HG03039 (cell line): ENCODE data around the gene PCDH8.
A peak's percentile ranks its signal among the peaks of the same experiment; 100 is the strongest.

Source experiments
- ATAC-seq: cut with Tn5 transposase; IDR thresholded peaks from one replicate; pipeline ENCODE4 v1.9.1; 2021; ENCODE audit warnings: mild to moderate bottlenecking, moderate library complexity; ENCODE audit not compliant: unreplicated experiment

Gene PCDH8

GRCh38 chr13:52851137-52851962 is 2.9 kb upstream of the PCDH8 start:
- ATAC-seq = peak; percentile 81

GRCh38 chr13:52850396-52851136 is 2.1 kb upstream of the PCDH8 start:
- no peak for ATAC-seq

GRCh38 chr13:52850072-52850395 is 1.6 kb upstream of the PCDH8 start:
- ATAC-seq = no peak

GRCh38 chr13:52849291-52850071 is 1.0 kb upstream of the PCDH8 start:
- no peak for ATAC-seq

- no peak for ATAC-seq
Measured at GRCh38 chr13:52847682-52848432, 583 bp downstream of the PCDH8 start.

GRCh38 chr13:52847322-52847681 is 1.1 kb downstream of the PCDH8 start:
- ATAC-seq = no peak

- no peak for ATAC-seq
Measured at GRCh38 chr13:52846567-52847321, 1.7 kb downstream of the PCDH8 start.

- no peak for ATAC-seq
Measured at GRCh38 chr13:52845766-52846566, 2.5 kb downstream of the PCDH8 start.

GRCh38 chr13:52845334-52845761 is 3.1 kb downstream of the PCDH8 start:
- ATAC-seq = no peak

GRCh38 chr13:52844836-52845235 is 3.6 kb downstream of the PCDH8 start:
- no peak for ATAC-seq

- ATAC-seq = no peak
Measured at GRCh38 chr13:52842441-52842840, 6.0 kb downstream of the PCDH8 start.

- no peak for ATAC-seq
Measured at GRCh38 chr13:52840066-52840465, 8.4 kb downstream of the PCDH8 start.

GRCh38 chr13:52838433-52839107 is 9.9 kb downstream of the PCDH8 start:
- no peak for ATAC-seq

- no peak for ATAC-seq
Measured at GRCh38 chr13:52837850-52838249, 10.6 kb downstream of the PCDH8 start.

GRCh38 chr13:52835071-52835839 is 13.2 kb downstream of the PCDH8 start:
- ATAC-seq = no peak

- ATAC-seq = no peak
Measured at GRCh38 chr13:52833296-52833875, 15.1 kb downstream of the PCDH8 start.

GRCh38 chr13:52832313-52832712 is 16.1 kb downstream of the PCDH8 start:
- no peak for ATAC-seq

GRCh38 chr13:52830946-52831345 is 17.5 kb downstream of the PCDH8 start:
- ATAC-seq = no peak
